ENCODE measurements around the gene TMEM201.

DNA sequence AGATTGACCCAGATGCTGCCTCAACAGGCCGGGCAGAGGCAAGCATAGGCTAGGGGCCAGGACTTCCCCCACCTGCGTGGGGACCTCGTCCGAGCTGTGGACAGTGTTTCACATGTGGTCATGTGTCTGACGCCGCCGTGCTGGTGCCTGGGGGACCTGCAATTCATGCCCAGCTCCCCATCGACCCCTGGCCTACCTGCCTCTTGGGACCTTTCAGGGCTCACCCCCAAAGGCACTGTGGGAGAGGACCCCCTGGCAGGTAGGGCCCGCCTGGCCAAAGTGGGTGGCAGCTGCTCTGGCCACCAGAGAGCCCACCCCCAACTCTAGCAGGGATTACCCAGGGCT lies 4.4 kb downstream of the TMEM201 start:
- TF ChIP-seq, protein P1, sequence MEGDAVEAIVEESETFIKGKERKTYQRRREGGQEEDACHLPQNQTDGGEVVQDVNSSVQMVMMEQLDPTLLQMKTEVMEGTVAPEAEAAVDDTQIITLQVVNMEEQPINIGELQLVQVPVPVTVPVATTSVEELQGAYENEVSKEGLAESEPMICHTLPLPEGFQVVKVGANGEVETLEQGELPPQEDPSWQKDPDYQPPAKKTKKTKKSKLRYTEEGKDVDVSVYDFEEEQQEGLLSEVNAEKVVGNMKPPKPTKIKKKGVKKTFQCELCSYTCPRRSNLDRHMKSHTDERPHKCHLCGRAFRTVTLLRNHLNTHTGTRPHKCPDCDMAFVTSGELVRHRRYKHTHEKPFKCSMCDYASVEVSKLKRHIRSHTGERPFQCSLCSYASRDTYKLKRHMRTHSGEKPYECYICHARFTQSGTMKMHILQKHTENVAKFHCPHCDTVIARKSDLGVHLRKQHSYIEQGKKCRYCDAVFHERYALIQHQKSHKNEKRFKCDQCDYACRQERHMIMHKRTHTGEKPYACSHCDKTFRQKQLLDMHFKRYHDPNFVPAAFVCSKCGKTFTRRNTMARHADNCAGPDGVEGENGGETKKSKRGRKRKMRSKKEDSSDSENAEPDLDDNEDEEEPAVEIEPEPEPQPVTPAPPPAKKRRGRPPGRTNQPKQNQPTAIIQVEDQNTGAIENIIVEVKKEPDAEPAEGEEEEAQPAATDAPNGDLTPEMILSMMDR (conservative IDR thresholded peaks at IDR 0.05), result no peak
- no peak for TF ChIP-seq EZH2 (IDR thresholded peaks at IDR 0.05; ENCODE audit: low read depth)

All from PC-9 (cell line).